GM12891 (cell line): ENCODE results near the gene ANGEL1.
A peak's percentile ranks its signal among the peaks of the same experiment; 100 is the strongest.

Source experiments
- DNase-seq: peaks from one replicate; pipeline ENCODE4 v3.0.0; 2011; ENCODE audit warnings: low spot score; ENCODE audit not compliant: insufficient read length
- FAIRE-seq: peaks from 2 replicates; lab custom pipeline; 2011; peaks lifted over from hg19 to GRCh38; lab: Jason Lieb, UNC
- PAX5 ChIP-seq: IDR thresholded peaks from 2 replicates; pipeline ENCODE4 v1.6.1; 2011; ENCODE audit warnings: low read length, moderate library complexity, mild to moderate bottlenecking; ENCODE audit not compliant: insufficient read depth, severe bottlenecking
- POLR2A ChIP-seq: IDR thresholded peaks from 2 replicates; pipeline ENCODE4 v1.6.1; 2011; ENCODE audit warnings: low read depth, low read length, control low read depth
- POLR2AphosphoS5 ChIP-seq: IDR thresholded peaks from 2 replicates; pipeline ENCODE4 v1.6.1; 2011; ENCODE audit warnings: low read depth, low read length, control low read depth
- POU2F2 ChIP-seq: IDR thresholded peaks from 2 replicates; pipeline ENCODE4 v1.6.1; 2011; ENCODE audit warnings: low read depth, mild to moderate bottlenecking, control low read depth, low read length, moderate library complexity
- SPI1 ChIP-seq: IDR thresholded peaks from 2 replicates; pipeline ENCODE4 v1.6.1; 2011; ENCODE audit warnings: low read depth, low read length, control low read depth
- TAF1 ChIP-seq: IDR thresholded peaks from 2 replicates; pipeline ENCODE4 v1.6.1; 2011; ENCODE audit warnings: low read depth, low read length, control low read depth

Gene ANGEL1

DNA sequence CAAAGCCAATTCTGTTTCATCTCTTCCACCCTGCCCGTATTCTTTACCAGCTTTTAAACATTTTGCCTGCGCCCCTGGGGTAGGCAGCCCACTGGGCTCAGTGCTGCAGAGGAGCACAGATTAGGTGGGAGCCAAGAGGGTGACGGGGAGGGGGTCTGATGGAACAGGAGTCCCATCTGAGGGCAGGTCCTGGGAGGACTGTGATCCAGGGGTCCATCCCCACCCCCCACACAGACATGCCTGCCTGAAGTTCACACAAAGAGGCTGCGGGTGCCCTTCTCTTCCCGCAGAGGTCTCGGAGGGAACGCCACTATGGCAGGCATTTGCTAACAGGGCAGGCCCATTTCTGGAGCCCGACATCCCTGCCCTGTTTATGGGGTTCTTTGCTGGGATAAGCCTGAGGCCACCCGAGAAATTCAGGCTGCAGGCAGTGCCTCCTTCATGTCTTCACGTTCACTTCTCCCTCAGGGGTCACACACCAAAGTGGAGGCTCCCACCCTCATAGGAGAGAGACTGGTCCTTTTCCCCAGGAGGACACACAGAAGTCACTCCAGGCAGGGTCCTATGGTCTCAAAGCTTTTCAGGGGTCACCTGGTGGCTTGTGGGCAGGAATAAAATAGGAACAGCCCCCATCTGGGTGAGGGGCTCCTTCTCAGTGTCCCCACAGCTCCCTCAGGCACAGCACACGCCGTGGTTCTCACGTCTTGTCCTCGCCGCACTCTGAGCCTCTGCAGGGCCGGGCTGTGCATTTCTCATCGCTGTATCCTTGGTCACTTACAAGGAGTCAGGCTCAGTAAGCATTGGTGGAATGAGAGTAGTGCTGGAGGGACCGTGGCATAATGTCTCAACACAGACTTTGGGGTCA, 38.5 kb downstream of the ANGEL1 start:
- FAIRE-seq = no peak
- TF ChIP-seq TAF1 = no peak
- TF ChIP-seq POLR2A = no peak
- TF ChIP-seq POLR2AphosphoS5 = no peak
- no peak for TF ChIP-seq PAX5
- TF ChIP-seq SPI1 = no peak
- TF ChIP-seq POU2F2 = no peak
- DNase-seq = no peak

DNA sequence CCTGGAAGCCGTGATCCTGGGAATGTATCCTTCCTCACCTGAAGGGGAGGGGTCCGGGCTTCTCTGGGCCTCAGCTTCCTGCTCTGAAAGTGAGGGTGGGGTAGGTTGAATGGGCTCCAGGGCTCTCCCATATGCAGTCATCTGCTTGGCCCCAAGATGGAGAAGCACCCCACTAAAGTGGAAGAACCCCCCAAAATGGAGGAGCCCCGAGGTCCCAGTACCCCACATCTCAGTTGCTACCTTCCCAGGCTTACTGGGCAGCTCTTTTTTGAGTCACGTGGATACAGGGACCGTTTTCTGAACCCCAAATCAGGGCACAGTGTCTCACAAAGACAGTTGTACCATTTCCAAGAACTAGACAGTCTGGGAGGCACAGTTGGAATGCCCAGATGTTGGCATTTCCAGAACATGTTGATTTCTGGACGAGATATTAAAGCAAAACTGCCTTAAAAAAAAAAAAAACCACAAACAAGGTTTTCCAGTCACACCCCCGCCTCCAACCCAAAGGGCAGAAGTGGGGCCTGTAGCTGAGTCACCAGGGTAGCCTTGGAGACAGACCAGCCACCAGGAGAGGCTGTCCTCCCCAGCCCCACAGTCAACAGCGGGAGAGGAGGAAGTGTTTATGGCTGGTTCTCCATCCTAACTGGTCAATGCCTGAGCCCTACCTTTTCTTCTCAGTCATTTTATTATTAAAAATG, 39.3 kb downstream of the ANGEL1 start:
- DNase-seq (no peak), FAIRE-seq (peak; percentile 16)
- no peak for TF ChIP-seq SPI1
- TF ChIP-seq POLR2A = no peak
- TF ChIP-seq PAX5 = no peak
- no peak for TF ChIP-seq POLR2AphosphoS5
- TF ChIP-seq POU2F2 = no peak
- no peak for TF ChIP-seq TAF1

DNA sequence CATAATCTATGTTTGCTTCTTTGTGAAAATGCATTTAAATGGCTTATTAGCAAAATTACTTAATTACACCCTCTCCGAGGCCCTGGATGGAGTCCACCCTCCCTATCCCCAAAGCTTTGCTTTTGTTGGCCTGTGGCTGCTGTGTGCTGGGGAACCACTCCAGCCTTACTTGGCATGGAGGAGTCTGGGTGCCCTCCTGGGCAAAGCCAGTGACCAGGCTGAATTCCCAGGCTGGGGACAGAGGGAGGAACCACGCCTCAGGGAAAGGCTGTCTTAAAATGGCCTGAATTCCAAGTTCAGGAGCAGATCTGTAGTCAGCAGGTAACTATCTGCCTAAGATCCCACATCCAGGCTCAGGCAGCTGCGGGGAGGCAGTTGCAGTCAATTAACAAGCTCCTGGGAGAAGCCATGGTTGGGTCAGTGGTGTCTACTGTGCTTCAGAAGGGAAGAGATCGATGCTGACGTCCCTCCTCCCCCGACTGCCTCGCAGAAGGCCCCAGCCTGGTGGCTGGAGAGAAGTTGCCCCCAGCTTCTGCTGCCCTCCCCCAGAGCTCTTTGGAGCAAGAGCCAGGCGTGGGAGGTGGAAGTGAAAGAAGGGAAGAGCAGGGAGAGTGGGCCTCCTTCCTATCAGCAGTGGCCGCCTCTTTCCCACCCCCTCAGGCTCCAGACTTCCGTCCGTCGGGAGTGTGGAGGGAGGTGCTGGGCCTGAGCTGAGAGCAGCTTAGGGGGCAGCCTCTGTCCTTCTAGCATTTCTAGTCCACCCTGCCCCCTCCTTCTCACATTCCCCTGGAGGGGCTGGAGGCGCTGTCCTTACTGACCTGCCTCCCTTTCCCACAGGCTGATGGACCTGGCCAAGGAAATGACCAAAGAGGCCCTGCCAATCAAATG, 40.1 kb downstream of the ANGEL1 start:
- TF ChIP-seq POLR2A (no peak), POLR2AphosphoS5 (no peak), POU2F2 (no peak), TAF1 (no peak), PAX5 (no peak), SPI1 (no peak)
- FAIRE-seq (no peak), DNase-seq (no peak)

DNA sequence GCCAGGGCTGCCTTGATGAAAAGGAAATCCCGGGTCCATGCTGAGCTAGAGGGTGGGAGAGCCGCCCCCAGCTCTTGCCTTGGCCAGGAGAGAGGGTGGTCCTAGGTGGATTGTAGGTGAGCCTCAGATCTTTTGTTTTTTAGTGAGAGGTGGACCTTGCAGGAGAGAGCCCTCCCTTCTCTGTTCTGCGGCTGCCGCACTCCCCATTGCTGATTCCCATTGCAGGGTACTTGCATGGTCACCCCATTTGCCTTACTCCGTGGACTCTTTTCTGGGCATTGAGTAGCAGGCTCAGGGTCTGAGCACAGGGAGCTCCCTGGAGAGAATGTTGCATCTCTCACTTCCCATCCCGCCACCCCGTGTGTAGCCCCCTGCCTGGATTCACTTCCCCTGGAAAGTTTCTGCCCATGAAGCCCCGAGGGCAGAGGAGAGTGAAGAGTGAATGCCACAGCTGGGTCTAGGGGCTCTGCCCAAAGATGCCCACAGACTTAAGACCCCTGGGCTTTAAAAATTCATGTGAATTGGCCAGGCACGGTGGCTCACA, 41.2 kb downstream of the ANGEL1 start:
- DNase-seq (no peak), FAIRE-seq (no peak)
- TF ChIP-seq PAX5 (no peak), SPI1 (no peak), POLR2AphosphoS5 (no peak), TAF1 (no peak), POU2F2 (no peak), POLR2A (no peak)

DNA sequence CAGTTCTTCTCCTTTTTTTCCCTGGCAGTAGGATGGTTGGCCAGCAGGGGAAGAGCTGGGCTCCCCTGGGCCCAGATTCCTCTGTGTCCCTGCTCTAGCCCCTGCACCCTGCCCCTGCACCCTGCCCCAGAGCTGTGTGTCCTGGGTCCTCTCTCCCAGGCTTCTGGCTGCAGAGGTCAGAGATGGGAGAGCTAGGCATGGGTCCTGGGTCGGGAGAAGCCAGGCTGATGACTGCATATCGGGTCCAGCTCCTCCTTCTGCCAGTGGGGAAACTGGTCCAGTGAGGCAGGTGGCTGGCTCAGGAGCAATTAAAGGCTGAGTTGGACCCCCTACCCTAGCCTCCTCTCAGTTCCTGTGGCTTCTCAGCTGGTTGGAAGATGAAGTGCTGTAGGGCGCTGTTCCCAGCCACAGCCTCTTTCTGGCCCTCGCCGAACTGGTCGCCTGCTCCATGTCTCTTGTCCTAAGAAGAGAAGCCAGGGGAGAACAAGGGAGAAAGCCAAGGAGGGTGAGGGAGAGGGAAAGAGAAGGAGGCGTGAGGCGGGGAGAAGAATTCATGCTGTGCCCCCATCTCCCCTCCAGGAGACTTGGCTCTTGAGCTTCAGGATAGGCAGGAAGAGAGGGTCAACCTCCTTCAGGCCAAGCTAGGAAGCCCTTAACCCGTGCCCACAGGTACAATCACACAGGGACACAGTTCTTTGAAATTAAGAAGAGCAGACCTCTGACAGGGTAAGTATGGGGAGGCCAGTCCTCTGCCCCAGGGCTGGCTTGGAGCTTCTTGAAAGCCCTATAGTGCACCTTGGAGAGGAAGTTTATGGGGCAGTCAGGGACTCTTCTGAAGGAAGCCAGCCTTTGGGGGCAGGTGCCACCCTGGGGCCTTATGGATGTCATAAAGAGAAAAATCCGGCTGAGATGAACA, 41.9 kb downstream of the ANGEL1 start:
- FAIRE-seq (no peak), DNase-seq (no peak)
- no peak for TF ChIP-seq POLR2A
- TF ChIP-seq TAF1 = no peak
- no peak for TF ChIP-seq POU2F2
- no peak for TF ChIP-seq PAX5
- no peak for TF ChIP-seq POLR2AphosphoS5

DNA sequence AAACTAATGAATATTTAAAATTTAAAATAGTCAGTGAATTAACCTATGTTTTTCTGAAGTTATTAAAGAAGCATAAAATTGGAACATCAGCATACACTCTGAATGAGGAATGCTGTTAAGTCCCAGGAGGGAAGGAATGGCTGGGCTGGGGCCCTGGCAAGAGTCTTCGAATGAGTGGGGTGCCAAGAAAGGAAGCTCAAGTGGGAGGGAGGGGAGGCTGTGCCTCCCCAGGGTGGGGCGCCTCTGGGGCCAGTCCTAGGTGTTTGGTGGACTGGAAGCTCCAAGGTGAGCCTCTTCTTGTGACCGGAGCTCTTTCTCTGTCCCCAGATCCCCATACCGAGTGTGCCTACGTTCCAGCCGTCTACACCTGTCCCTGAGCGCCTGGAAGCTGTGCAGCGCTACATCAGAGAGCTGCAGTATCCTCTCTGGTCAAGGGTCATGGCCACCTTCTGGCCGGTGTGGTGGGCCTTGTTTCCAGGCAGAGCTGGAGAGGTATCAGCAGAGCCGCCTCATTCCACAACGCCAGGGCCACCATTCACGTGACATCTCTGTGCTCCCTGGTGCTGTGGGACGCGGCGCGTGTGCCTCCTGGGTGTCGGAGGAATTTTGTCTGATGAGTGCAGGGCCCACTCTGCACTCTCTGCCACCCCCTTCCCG, 42.9 kb downstream of the ANGEL1 start:
- TF ChIP-seq POLR2A (no peak), PAX5 (no peak), SPI1 (no peak), POLR2AphosphoS5 (no peak), TAF1 (no peak), POU2F2 (no peak)

DNA sequence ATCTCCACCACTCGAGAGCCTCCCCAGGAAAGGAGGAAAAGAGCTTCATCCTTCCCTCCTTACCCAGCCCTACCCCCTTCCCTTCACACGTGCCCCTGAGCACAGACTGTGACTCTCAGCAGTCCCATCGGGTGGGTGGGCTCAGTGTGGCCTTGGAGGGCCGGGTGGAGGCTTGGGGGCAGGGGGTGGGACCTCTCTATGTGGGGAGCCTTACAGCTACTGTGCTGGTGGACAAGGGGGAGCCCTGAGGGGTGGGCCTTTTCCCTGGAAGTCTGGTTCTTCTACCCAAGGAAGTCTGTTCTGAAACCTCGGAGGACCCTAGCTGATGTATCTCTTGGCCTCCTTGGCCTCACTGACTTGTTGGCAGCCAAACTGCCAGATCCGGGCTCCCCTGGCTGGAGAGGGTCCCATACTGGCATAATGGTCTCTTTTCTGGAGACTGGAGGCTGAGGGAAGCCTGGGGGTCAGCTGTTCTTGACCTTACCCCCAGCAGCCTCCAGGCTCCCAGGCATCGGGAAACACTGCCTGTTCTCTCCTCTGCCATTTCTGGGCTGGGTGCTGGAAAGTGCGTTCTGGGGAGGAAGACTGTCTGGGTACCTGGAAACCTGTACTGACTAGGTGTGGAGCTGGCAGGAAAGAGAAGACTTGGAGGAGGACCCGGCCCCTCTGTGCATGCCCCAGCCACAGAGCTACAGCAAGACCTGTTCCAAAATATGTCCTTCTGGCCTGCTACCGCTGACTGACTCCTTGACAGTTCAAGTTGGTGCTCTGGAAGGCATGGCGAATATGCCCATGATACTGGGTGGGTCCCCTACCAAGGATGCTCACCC, 43.8 kb downstream of the ANGEL1 start:
- no peak for FAIRE-seq
- no peak for TF ChIP-seq TAF1
- no peak for TF ChIP-seq SPI1
- no peak for TF ChIP-seq POLR2AphosphoS5
- no peak for TF ChIP-seq POLR2A
- TF ChIP-seq PAX5 = no peak
- TF ChIP-seq POU2F2 = no peak
- no peak for DNase-seq

More for the DNA sequence above, 42.9 kb downstream of the ANGEL1 start:
- DNase-seq = no peak
- FAIRE-seq = no peak
